Cardiac muscle cell (in vitro differentiated cells and primary cell): ENCODE measurements around the gene PLCL2. TPM values are rescaled to one million over a fixed set of nuclear protein-coding genes. Genes with fewer than 3 reads are reported as not detected.

ENCODE experiments used
- DNase-seq, 2 donors: peaks; one replicate each; pipeline versions ENCODE4 v3.0.0 to v3.0.0-alpha.2; 2010 to 2017; ENCODE audit warnings: low read depth in 1 of 2, low spot score in 1 of 2
- H3K27ac ChIP-seq: fragments of 200-600 bp; sonication (generic); 2 replicates; pipeline ENCODE4 v1.5.1; 2016
- H3K27me3 ChIP-seq: fragments of 200-600 bp; sonication (generic); 2 replicates; pipeline ENCODE4 v1.6.0; 2016; ENCODE audit warnings: control low read depth
- H3K36me3 ChIP-seq: fragments of 200-600 bp; sonication (generic); 2 replicates; pipeline ENCODE4 v1.5.1; 2016; ENCODE audit warnings: control low read depth
- H3K4me1 ChIP-seq: fragments of 200-600 bp; sonication (generic); 2 replicates; pipeline ENCODE4 v1.8.1; 2017; ENCODE audit warnings: low read depth, mild to moderate bottlenecking, mixed run types
- H3K4me3 ChIP-seq: fragments of 200-600 bp; sonication (generic); 2 replicates; pipeline ENCODE4 v1.5.1; 2016; ENCODE audit warnings: mild to moderate bottlenecking
- H3K9me3 ChIP-seq: fragments of 200-600 bp; sonication (generic); 2 replicates; pipeline ENCODE4 v1.5.1; 2017; ENCODE audit warnings: low read depth, mild to moderate bottlenecking, control low read depth
- polyA plus RNA-seq: library from polyadenylated mRNA; unstranded; fragments of >200 nt; fragmentation: Nextera tagmentation; extraction: Ambion mirVana; gene quantifications from 2 replicates; pipeline ENCODE4 v1.2.1, GENCODE V29; 2016
- total RNA-seq: library from RNA; depleted of rRNA; stranded (reverse); fragments of >200 nt; gene quantifications from 2 replicates; pipeline ENCODE4 v1.2.3, GENCODE V29; 2016
- TF ChIP-seq, protein P1 (sequence below): IDR thresholded peaks from 2 replicates; pipeline ENCODE4 v1.5.1; 2012; ENCODE audit warnings: low read depth, mild to moderate bottlenecking, low read length

PLCL2 gene
- total and polyA plus RNA-seq, 2 experiments from 2014 or later = 17.3 to 49.1 TPM

DNA sequence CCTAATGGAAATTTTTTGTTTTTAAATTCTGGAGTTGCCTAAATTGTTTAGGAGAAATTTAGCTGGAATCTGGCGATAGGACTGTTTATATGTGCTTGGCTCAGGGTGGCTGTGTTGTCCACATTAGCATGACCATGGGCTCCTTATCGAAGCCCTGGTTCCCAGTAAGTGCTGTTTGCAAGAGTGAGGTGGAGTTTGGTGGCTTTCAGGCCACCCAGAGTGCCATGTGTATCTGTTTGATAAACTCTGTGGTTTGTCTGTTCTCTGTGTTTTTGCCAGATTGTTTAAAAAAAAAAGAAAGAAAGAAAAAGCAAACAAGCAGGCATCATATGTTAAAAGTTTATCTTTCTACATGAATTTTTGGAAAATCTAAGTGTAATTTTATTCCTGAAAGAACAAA is 51.5 kb downstream of the PLCL2 start:
- no peaks in the 10 kb centered on the region for H3K27me3 ChIP-seq
- TF ChIP-seq, protein P1, sequence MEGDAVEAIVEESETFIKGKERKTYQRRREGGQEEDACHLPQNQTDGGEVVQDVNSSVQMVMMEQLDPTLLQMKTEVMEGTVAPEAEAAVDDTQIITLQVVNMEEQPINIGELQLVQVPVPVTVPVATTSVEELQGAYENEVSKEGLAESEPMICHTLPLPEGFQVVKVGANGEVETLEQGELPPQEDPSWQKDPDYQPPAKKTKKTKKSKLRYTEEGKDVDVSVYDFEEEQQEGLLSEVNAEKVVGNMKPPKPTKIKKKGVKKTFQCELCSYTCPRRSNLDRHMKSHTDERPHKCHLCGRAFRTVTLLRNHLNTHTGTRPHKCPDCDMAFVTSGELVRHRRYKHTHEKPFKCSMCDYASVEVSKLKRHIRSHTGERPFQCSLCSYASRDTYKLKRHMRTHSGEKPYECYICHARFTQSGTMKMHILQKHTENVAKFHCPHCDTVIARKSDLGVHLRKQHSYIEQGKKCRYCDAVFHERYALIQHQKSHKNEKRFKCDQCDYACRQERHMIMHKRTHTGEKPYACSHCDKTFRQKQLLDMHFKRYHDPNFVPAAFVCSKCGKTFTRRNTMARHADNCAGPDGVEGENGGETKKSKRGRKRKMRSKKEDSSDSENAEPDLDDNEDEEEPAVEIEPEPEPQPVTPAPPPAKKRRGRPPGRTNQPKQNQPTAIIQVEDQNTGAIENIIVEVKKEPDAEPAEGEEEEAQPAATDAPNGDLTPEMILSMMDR = no peak
- no peak overlapping the region for H3K27ac ChIP-seq
- H3K4me1 ChIP-seq = peaks cover 38% of the 10 kb centered on the region
- H3K4me3 ChIP-seq = no peak overlapping the region
- no peaks in the 10 kb centered on the region for H3K36me3 ChIP-seq
- DNase-seq = no peak
- no peaks in the 10 kb centered on the region for H3K9me3 ChIP-seq

DNA sequence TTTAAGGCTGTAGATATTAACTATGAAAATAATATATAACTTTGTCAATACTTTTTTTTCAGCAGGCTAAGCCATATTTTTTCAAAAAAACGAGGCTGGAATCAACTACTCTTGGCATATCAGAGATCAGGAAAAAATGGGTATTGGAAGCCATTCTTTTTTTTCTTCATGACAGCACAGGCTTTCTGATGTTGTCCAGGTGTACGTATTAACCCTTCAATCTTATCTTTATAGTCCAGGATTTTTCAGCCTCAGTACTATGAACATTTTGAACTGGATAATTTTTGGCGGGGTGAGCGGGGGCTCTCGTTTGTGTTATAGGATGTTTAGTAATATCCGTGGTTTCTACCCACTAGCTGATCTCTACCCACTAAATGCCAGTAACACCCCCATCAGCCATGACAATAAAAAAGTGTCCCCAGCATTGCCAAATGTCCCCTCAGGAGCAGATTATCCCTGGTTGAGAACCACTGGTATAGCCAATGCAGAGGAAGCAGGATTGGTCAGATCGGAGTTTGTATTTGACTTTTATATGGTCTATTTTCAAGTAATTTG is 52.0 kb downstream of the PLCL2 start:
- H3K27ac ChIP-seq = no peak overlapping the region
- no peaks in the 10 kb centered on the region for H3K36me3 ChIP-seq
- TF ChIP-seq, protein P1 = no peak
- peaks cover 43% of the 10 kb centered on the region for H3K4me1 ChIP-seq
- DNase-seq = no peak
- H3K27me3 ChIP-seq = no peaks in the 10 kb centered on the region
- H3K4me3 ChIP-seq = no peak overlapping the region
- no peaks in the 10 kb centered on the region for H3K9me3 ChIP-seq

DNA sequence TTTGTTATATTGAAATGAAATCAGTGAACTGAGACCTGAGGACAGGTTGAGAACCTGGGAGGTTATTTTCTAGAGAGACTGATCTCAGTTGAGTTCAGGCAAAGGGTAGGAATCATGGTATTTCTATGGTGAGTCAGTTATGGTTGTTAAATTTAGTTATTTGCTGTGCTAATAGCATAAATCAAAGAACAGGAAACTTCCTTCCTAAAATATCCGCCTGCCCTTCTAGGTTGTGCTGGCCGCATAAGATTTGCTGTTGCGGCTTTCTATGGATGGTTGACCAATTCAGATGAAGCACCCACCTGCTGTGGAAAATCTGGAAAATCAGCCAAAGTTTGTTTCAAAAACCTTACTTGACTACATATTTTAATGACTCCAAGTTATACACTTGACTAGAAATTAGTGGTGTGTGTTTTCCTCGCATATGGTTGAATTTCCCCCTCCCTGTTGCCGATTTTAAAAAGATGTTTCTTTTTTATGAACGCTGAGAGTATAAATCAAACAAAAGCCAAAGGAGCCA is 52.6 kb downstream of the PLCL2 start:
- TF ChIP-seq, protein P1 = no peak
- Histone ChIP-seq H3K27ac (no peak overlapping the region), H3K4me3 (no peak overlapping the region), H3K36me3 (no peaks in the 10 kb centered on the region), H3K27me3 (no peaks in the 10 kb centered on the region), H3K9me3 (no peaks in the 10 kb centered on the region), H3K4me1 (peaks cover 50% of the 10 kb centered on the region)
- no peak for DNase-seq

DNA sequence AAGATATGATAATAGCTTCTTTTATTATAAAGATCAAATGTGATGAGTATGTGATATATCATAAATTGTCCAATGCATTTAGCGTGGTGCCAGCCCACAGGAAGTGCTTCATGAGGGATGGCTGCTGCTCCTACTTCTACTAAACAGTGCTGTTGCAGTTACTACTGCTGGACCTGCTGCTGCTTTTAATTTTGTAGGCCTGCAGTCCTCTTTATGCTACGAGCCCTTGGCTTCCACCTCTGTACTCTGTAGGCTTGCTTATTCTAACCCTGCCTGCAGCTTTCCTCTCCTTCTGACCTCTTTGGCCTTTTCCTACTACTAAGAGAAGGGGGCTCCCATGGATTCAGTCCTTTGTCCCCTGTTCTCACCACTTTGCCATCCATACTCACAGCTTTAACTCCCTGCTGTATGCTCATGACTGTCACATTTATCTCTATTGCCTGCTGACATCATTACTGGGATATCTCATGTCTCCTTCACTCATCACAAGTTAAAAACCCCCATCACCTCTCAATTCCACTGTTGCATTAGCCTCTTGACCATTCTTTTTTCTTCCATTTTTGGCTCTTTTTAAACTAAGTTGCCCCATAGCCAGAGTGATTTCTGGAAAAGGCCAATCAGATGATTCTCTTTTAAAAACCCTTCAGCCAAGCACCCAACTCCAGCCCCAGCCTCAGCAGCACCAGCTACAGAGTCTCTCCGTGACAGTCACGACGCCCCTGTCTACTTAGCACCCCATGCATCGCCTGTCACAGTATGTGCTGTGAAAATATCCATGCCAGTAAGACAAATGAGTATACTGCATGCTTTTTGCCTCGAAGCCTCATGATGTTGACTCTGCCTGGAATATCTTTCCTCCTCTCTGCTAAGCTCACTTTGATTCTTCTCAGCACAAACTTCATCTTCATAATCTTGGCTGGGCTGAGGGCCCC is 56.3 kb downstream of the PLCL2 start:
- Histone ChIP-seq H3K36me3 (no peaks in the 10 kb centered on the region), H3K4me3 (no peak overlapping the region), H3K9me3 (no peaks in the 10 kb centered on the region), H3K4me1 (peaks cover 63% of the 10 kb centered on the region), H3K27me3 (no peaks in the 10 kb centered on the region), H3K27ac (peak overlapping the region; percentile 70)
- TF ChIP-seq, protein P1 = no peak
- DNase-seq = peak in 1 of 2 donors; percentile 75

DNA sequence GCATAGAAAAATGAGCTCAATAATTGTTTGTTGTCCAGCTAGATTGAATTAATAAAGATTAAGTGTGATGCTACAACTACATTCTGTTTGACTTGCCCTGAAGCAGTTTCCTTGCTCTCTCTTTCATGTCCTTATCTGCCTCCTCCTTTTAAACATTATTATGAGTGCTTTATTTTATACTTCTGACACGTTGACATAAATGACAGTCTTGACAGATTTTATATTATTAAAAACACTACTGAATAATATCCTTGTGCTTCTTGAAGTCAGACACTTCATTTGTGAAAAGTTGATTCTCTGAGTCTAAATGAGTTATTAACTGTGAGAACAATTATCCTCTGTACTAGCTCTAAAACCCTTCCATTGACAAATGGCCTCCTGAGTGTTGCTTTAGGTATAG is 58.2 kb downstream of the PLCL2 start:
- H3K27me3 ChIP-seq = no peaks in the 10 kb centered on the region
- TF ChIP-seq, protein P1 = no peak
- DNase-seq = no peak
- no peaks in the 10 kb centered on the region for H3K36me3 ChIP-seq
- H3K4me3 ChIP-seq = no peak overlapping the region
- H3K4me1 ChIP-seq = peaks cover 56% of the 10 kb centered on the region
- H3K9me3 ChIP-seq = no peaks in the 10 kb centered on the region
- H3K27ac ChIP-seq = peak overlapping the region; percentile 70
